GM12878 (cell line): ENCODE measurements around the gene RGS1. TPM values are rescaled to one million over a fixed set of nuclear protein-coding genes. Genes with fewer than 3 reads are reported as not detected.
A peak's percentile ranks its signal among the peaks of the same experiment; 100 is the strongest.

ENCODE experiments used
- ATAC-seq: fragments of 200-7000 bp; cut with Tn5 transposase; 3 replicates; pipeline ENCODE4 v1.9.1; 2020; ENCODE audit warnings: mild to moderate bottlenecking, moderate library complexity
- BruUV-seq: library from RNA; stranded (reverse); fragments of 400-500 nt; replicated peaks from 2 replicates; lab custom pipeline; 2021; lab: Mats Ljungman, UMichigan
- CTCF ChIA-PET: fragments of 300-600 bp; sonication (Branson Sonifier 250); formaldehyde crosslinking; extraction: SDS; loops from one replicate; lab custom pipeline; 2021; ENCODE audit warnings: inconsistent platforms; lab: Yijun Ruan, JAX
- POLR2A ChIA-PET: fragments of 350-600 bp; formaldehyde crosslinking; extraction: SDS; loops from one replicate; lab custom pipeline; 2021; ENCODE audit warnings: inconsistent platforms; lab: Charles Lee
- RAD21 ChIA-PET: fragments of 300-600 bp; sonication (Branson Sonifier 250); formaldehyde crosslinking; loops from one replicate; lab custom pipeline; 2023; ENCODE audit warnings: antibody characterized with exemption; ENCODE audit not compliant: unreplicated experiment; lab: Charles Lee
- SMC1A ChIA-PET: fragments of 300-600 bp; sonication (Branson Sonifier 250); formaldehyde crosslinking; loops from one replicate; lab custom pipeline; 2023; ENCODE audit not compliant: unreplicated experiment, uncharacterized antibody; lab: Charles Lee
- DNase-seq: peaks from one replicate; pipeline ENCODE4 v3.0.0-alpha.2; 2011; ENCODE audit warnings: low read depth, low spot score
- FAIRE-seq: peaks from 3 replicates; lab custom pipeline; 2011; peaks lifted over from hg19 to GRCh38; lab: Jason Lieb, UNC
- H2AFZ ChIP-seq: 2 replicates; pipeline ENCODE4 v1.6.0; 2011; ENCODE audit warnings: low read depth, low read length, control low read depth; ENCODE audit not compliant: control insufficient read depth
- H3K27ac ChIP-seq: 2 replicates; pipeline ENCODE4 v1.5.1; 2011; ENCODE audit warnings: control low read depth; ENCODE audit not compliant: control insufficient read depth, insufficient read depth
- H3K27me3 ChIP-seq, 2 experiments: replicated peaks in 1 of 2; 2 replicates each; pipeline versions ENCODE4 v1.6.0 to v1.6.1; 2011; ENCODE audit warnings: low read length in 1 of 2; ENCODE audit not compliant: control insufficient read depth in 2 of 2, insufficient read depth in 2 of 2
- H3K36me3 ChIP-seq, 2 experiments: 2 replicates each; pipeline ENCODE4 v1.5.1; 2011; ENCODE audit warnings: low read length in 1 of 2; ENCODE audit not compliant: control insufficient read depth in 2 of 2, insufficient read depth in 2 of 2
- H3K4me1 ChIP-seq: 2 replicates; pipeline ENCODE4 v1.6.1; 2011; ENCODE audit warnings: mild to moderate bottlenecking, low read length, moderate library complexity, mixed read lengths; ENCODE audit not compliant: control insufficient read depth, insufficient read depth
- H3K4me2 ChIP-seq: 2 replicates; pipeline ENCODE4 v1.6.0; 2011; ENCODE audit warnings: control low read depth; ENCODE audit not compliant: control insufficient read depth, insufficient read depth
- H3K4me3 ChIP-seq: fragments of 200-600 bp; sonication (generic); 2 replicates; pipeline ENCODE4 v1.5.1; 2016
- H3K79me2 ChIP-seq: 2 replicates; pipeline ENCODE4 v1.6.0; 2011; ENCODE audit warnings: low read length; ENCODE audit not compliant: control insufficient read depth, insufficient read depth
- H3K9ac ChIP-seq: 2 replicates; pipeline ENCODE4 v1.8.0; 2011; ENCODE audit warnings: low read length, control low read depth, mixed read lengths; ENCODE audit not compliant: control insufficient read depth, insufficient read depth
- H3K9me3 ChIP-seq: replicated peaks from 3 replicates; pipeline ENCODE4 v1.5.1; 2011; ENCODE audit warnings: mild to moderate bottlenecking, low read length; ENCODE audit not compliant: control insufficient read depth, insufficient read depth
- H4K20me1 ChIP-seq: 2 replicates; pipeline ENCODE4 v1.6.0; 2011; ENCODE audit not compliant: control insufficient read depth, insufficient read depth
- ASH2L ChIP-seq: fragments of 300-600, 200-600 bp; sonication (generic); IDR thresholded peaks from 2 replicates; pipeline ENCODE4 v1.6.1; 2017; ENCODE audit warnings: low read depth, mild to moderate bottlenecking, borderline replicate concordance
- BACH1 ChIP-seq: fragments of 450-650 bp; IDR thresholded peaks from 2 replicates; pipeline ENCODE4 v1.6.1; 2017; ENCODE audit warnings: mild to moderate bottlenecking, borderline replicate concordance
- ETV6 ChIP-seq, 2 experiments: fragments of 450-650 bp in 1 of 2; IDR thresholded peaks in 1 of 2; conservative IDR thresholded peaks in 1 of 2; 2 replicates each; pipeline ENCODE4 v1.6.1; 2014; ENCODE audit warnings: antibody characterized with exemption in 1 of 2, borderline replicate concordance in 1 of 2, low read depth in 1 of 2, mild to moderate bottlenecking in 1 of 2, moderate library complexity in 1 of 2
- IKZF1 ChIP-seq: fragments of 450-650 bp; conservative IDR thresholded peaks from 2 replicates; pipeline ENCODE4 v1.6.1; 2017; ENCODE audit warnings: antibody characterized with exemption, mild to moderate bottlenecking
- JUND ChIP-seq: IDR thresholded peaks from 2 replicates; pipeline ENCODE4 v1.6.1; 2012; ENCODE audit warnings: low read depth, mild to moderate bottlenecking, low read length, improper control_type of control experiment, moderate library complexity
- MTA3 ChIP-seq: IDR thresholded peaks from 2 replicates; pipeline ENCODE4 v1.6.1; 2012; ENCODE audit warnings: low read length, inconsistent platforms, borderline replicate concordance
- PAX8 ChIP-seq: fragments of 450-650 bp; IDR thresholded peaks from 2 replicates; pipeline ENCODE4 v1.6.1; 2017; ENCODE audit warnings: mild to moderate bottlenecking, moderate library complexity
- POU2F2 ChIP-seq: IDR thresholded peaks from 3 replicates; pipeline ENCODE4 v1.6.1; 2011; ENCODE audit warnings: low read depth, mild to moderate bottlenecking, low read length, borderline replicate concordance
- SPI1 ChIP-seq: IDR thresholded peaks from 2 replicates; pipeline ENCODE4 v1.6.1; 2011; ENCODE audit warnings: low read depth, mild to moderate bottlenecking, low read length, moderate library complexity, borderline replicate concordance; ENCODE audit not compliant: insufficient read depth
- TCF12 ChIP-seq: IDR thresholded peaks from 2 replicates; pipeline ENCODE4 v1.6.1; 2011; ENCODE audit warnings: low read depth, mild to moderate bottlenecking, low read length
- TCF7 ChIP-seq: IDR thresholded peaks from 2 replicates; pipeline ENCODE4 v1.6.1; 2014; ENCODE audit warnings: antibody characterized with exemption, borderline replicate concordance
- USF1 ChIP-seq: IDR thresholded peaks from 2 replicates; pipeline ENCODE4 v1.6.1; 2011; ENCODE audit warnings: borderline replicate concordance, low read depth, mild to moderate bottlenecking, moderate library complexity, mixed read lengths, low read length; ENCODE audit not compliant: insufficient read depth; ENCODE audit errors: extremely low read length
- WGBS: methylation state at CpG from one replicate; pipeline ENCODE4 v1.1.6; 2016; ENCODE audit warnings: low lambda C conversion rate; ENCODE audit not compliant: insufficient replicate concordance, insufficient coverage; ENCODE audit errors: missing lambda C conversion rate; 5-methylcytosine and 5-hydroxymethylcytosine counted together
- in situ Hi-C: fragments of 300-500 bp; cut with MboI; formaldehyde crosslinking; loops from 9 replicates; pipeline ENCODE4 v1.14.3; 2018; ENCODE audit warnings: mixed read lengths
- intact Hi-C: fragments of 100-400 bp; cut with micrococcal nuclease; formaldehyde crosslinking; loops from one replicate; pipeline ENCODE4 v1.14.2; 2022; ENCODE audit not compliant: unreplicated experiment
- polyA plus RNA-seq, 11 experiments: library from polyadenylated mRNA; depleted of rRNA in 4 of 11; unstranded in 6 of 11; stranded (reverse) in 5 of 11; fragments of >200 nt; fragmentation: Nextera tagmentation in 4 of 11; fragmentation: Illumina TruSeq in 1 of 11; extraction: Ambion mirVana in 4 of 11; extraction: Trizol in 1 of 11; gene quantifications; 1 replicate in 1 of 11; 2 replicates in 10 of 11; pipeline versions ENCODE4 v1.2.1 to v1.2.3, GENCODE V29; 2011 to 2016; ENCODE audit warnings: inconsistent platforms in 2 of 11, missing spikeins in 2 of 11, low read depth in 1 of 11
- total RNA-seq, 4 experiments: library from RNA; depleted of rRNA in 3 of 4; stranded (reverse); fragments of >200 nt in 3 of 4; fragmentation: Illumina TruSeq in 1 of 4; extraction: Trizol in 1 of 4; gene quantifications; 2 replicates each; pipeline versions ENCODE4 v1.2.1 to v1.2.3, GENCODE V29; 2013 to 2021
- TF ChIP-seq, protein P1 (sequence below): IDR thresholded peaks from 2 replicates; pipeline ENCODE4 v1.6.1; 2011; ENCODE audit warnings: borderline replicate concordance, low read depth, mild to moderate bottlenecking, moderate library complexity, low read length; ENCODE audit not compliant: insufficient read depth, poor library complexity, severe bottlenecking
- TF ChIP-seq, protein P2 (sequence below): IDR thresholded peaks from 2 replicates; pipeline ENCODE4 v1.6.1; 2012; ENCODE audit warnings: improper control_type of control experiment, low read depth, low read length; ENCODE audit not compliant: insufficient replicate concordance

Gene RGS1
- total and polyA plus RNA-seq, 10 of the 15 experiments (the other 5 are each of a cell fraction or from before 2014, with no cell fraction given), result 20.7 to 882 (median 45.9) TPM

GRCh38 chr1:192545896-192546521, 29.6 kb upstream of the RGS1 start:
- intact Hi-C loops, result loop anchor here (1.0 kb wide), 4 partner anchors 7 to 63 kb away; partner anchors contain the start of gene RGS1
- ATAC-seq (peak; percentile 67), DNase-seq (peak; percentile 87), FAIRE-seq (peak; percentile 64)
- H3K9ac ChIP-seq, result peak overlapping the region; percentile 41
- H3K27me3 ChIP-seq, result no peaks in the 10 kb centered on the region
- peak overlapping the region; percentile 68 for H2AFZ ChIP-seq
- ChIA-PET RAD21 (interaction anchor here (0.6 to 9.4 kb wide), 21 partner anchors 8 to 94 kb away, joined by 3 to 288 read pairs (median 10); no protein-coding TSS in a partner anchor), SMC1A (interaction anchor here (0.7 to 9.4 kb wide), 19 partner anchors 8 to 69 kb away, joined by 3 to 268 read pairs (median 15); partner anchors contain the start of gene RGS1), POLR2A (interaction anchor here (0.6 to 9.7 kb wide), 20 partner anchors 8 to 65 kb away, joined by 3 to 170 read pairs (median 4); partner anchors contain the start of gene RGS1), CTCF (interaction anchor here (0.7 to 3.3 kb wide), 17 partner anchors 7 to 65 kb away, joined by 3 to 24 read pairs (median 5); no protein-coding TSS in a partner anchor)
- in situ Hi-C loops, result no loop called here
- no TSS peak for BruUV-seq
- no peaks in the 10 kb centered on the region for H4K20me1 ChIP-seq
- H3K27ac ChIP-seq, result peak overlapping the region; percentile 84
- WGBS, result 2% methylated on average over 3 of the region's 3 CpGs
- H3K36me3 ChIP-seq, result no peaks in the 10 kb centered on the region
- no peak overlapping the region; the same call in 1 of the 2 replicates for H3K4me3 ChIP-seq
- H3K4me2 ChIP-seq, result peak overlapping the region; percentile 87
- H3K79me2 ChIP-seq, result no peaks in the 10 kb centered on the region; the same call in 1 of the 2 replicates
- H3K4me1 ChIP-seq, result peaks cover 53% of the 10 kb centered on the region
- no peaks in the 10 kb centered on the region for H3K9me3 ChIP-seq
- TF ChIP-seq POU2F2 (peak; percentile 60; the same call in 1 of the 3 replicates), ETV6 (conservative IDR thresholded peaks at IDR 0.05 in 1 of 2, IDR thresholded peaks at IDR 0.05 in 1 of 2; ENCODE audit: borderline replicate concordance in 1 of 2, low read depth in 1 of 2) (peak in 1 of 2 experiments; percentile 51; a peak in 1 of 4 replicates), IKZF1 (peak; percentile 69), SPI1 (peak; percentile 50; the same call in 1 of the 2 replicates), TCF7 (peak; percentile 68; the same call in 1 of the 2 replicates), PAX8 (0 out of 2 replicates have a peak, but pooled peaks have one; percentile 21), ASH2L (no peak), TCF12 (peak; percentile 69), JUND (no peak), MTA3 (peak; percentile 65), BACH1 (0 out of 2 replicates have a peak, but pooled peaks have one; percentile 32), USF1 (no peak)
- TF ChIP-seq, protein P1, sequence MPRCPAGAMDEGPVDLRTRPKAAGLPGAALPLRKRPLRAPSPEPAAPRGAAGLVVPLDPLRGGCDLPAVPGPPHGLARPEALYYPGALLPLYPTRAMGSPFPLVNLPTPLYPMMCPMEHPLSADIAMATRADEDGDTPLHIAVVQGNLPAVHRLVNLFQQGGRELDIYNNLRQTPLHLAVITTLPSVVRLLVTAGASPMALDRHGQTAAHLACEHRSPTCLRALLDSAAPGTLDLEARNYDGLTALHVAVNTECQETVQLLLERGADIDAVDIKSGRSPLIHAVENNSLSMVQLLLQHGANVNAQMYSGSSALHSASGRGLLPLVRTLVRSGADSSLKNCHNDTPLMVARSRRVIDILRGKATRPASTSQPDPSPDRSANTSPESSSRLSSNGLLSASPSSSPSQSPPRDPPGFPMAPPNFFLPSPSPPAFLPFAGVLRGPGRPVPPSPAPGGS, result peak; percentile 69
- TF ChIP-seq, protein P2, sequence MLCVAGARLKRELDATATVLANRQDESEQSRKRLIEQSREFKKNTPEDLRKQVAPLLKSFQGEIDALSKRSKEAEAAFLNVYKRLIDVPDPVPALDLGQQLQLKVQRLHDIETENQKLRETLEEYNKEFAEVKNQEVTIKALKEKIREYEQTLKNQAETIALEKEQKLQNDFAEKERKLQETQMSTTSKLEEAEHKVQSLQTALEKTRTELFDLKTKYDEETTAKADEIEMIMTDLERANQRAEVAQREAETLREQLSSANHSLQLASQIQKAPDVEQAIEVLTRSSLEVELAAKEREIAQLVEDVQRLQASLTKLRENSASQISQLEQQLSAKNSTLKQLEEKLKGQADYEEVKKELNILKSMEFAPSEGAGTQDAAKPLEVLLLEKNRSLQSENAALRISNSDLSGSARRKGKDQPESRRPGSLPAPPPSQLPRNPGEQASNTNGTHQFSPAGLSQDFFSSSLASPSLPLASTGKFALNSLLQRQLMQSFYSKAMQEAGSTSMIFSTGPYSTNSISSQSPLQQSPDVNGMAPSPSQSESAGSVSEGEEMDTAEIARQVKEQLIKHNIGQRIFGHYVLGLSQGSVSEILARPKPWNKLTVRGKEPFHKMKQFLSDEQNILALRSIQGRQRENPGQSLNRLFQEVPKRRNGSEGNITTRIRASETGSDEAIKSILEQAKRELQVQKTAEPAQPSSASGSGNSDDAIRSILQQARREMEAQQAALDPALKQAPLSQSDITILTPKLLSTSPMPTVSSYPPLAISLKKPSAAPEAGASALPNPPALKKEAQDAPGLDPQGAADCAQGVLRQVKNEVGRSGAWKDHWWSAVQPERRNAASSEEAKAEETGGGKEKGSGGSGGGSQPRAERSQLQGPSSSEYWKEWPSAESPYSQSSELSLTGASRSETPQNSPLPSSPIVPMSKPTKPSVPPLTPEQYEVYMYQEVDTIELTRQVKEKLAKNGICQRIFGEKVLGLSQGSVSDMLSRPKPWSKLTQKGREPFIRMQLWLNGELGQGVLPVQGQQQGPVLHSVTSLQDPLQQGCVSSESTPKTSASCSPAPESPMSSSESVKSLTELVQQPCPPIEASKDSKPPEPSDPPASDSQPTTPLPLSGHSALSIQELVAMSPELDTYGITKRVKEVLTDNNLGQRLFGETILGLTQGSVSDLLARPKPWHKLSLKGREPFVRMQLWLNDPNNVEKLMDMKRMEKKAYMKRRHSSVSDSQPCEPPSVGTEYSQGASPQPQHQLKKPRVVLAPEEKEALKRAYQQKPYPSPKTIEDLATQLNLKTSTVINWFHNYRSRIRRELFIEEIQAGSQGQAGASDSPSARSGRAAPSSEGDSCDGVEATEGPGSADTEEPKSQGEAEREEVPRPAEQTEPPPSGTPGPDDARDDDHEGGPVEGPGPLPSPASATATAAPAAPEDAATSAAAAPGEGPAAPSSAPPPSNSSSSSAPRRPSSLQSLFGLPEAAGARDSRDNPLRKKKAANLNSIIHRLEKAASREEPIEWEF, result peak; percentile 74
